Spleen (tissue), 7 donors: ENCODE measurements around the gene RFX3.

ENCODE experiments used
- CTCF ChIP-seq, 11 experiments: fragments of 200-600 bp in 7 of 11; fragments of 450-650 bp in 4 of 11; sonication (generic) in 4 of 11; IDR thresholded peaks in 8 of 11; conservative IDR thresholded peaks in 3 of 11; 1 replicate in 7 of 11; 2 replicates in 4 of 11; pipeline versions ENCODE4 v1.4.0 to v1.8.0; 2016 to 2021; ENCODE audit warnings: antibody characterized with exemption in 11 of 11, inconsistent platforms in 4 of 11, mild to moderate bottlenecking in 1 of 11
- POLR2A ChIP-seq, 3 donors: fragments of 450-650 bp; IDR thresholded peaks; one replicate each; pipeline ENCODE4 v1.5.1; 2017; ENCODE audit warnings: antibody characterized with exemption in 3 of 3, mild to moderate bottlenecking in 1 of 3
- donor health status: DM: no; HTN: no; CAD: no; lungs with moderate emphysema.
- donor health status: DM: no; HTN: no; CAD: no.
- donor health status: DM: no; HTN: no; CAD: no.

DNA sequence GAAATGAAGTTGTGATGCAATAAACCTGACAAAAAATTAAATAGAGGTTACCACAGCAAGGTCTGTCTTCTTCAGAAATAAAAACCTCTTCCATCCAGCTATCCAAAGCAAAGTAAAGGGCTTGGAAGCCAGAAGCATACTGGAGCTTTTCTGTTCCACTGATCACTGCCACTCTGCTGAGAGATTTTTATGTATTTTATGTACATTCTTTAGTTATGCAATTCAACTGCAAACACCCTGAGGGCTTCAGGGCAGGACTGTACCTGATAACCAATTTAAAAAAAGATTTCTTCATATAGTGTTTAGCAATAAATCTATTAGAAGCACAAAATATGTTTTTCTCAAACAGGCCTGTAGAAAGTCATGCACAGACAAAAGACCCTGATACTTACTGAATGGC, 355.0 kb downstream of the RFX3 start:
- no peak for TF ChIP-seq CTCF (IDR thresholded peaks at IDR 0.05 in 8 of 11, conservative IDR thresholded peaks at IDR 0.05 in 3 of 11)
- TF ChIP-seq POLR2A (IDR thresholded peaks at IDR 0.05) = no peak
